Fibroblast of lung (primary cell): ENCODE results near the gene TARS1. TPM values are rescaled to one million over a fixed set of nuclear protein-coding genes. Genes with fewer than 3 reads are reported as not detected.

Experiments used
- DNase-seq, 2 donors: peaks; one replicate each; pipeline versions ENCODE4 v3.0.0 to v3.0.0-alpha.2; 2010; ENCODE audit warnings: low read depth in 2 of 2
- H2AFZ ChIP-seq: 2 replicates; pipeline ENCODE4 v1.5.1; 2012; ENCODE audit warnings: low read length, control low read depth, inconsistent platforms
- H3K27ac ChIP-seq: 2 replicates; pipeline ENCODE4 v1.5.1; 2011; ENCODE audit warnings: low read length, control low read depth; ENCODE audit not compliant: insufficient read depth
- H3K27me3 ChIP-seq: 2 replicates; pipeline ENCODE4 v1.5.1; 2011; ENCODE audit warnings: mild to moderate bottlenecking, low read length; ENCODE audit not compliant: control insufficient read depth, insufficient read depth
- H3K36me3 ChIP-seq: 2 replicates; pipeline ENCODE4 v1.5.1; 2011; ENCODE audit warnings: low read length; ENCODE audit not compliant: control insufficient read depth, insufficient read depth
- H3K4me1 ChIP-seq: 2 replicates; pipeline ENCODE4 v1.5.1; 2011; ENCODE audit warnings: low read length; ENCODE audit not compliant: control insufficient read depth, insufficient read depth; ENCODE audit errors: extremely low read depth
- H3K4me2 ChIP-seq: 2 replicates; pipeline ENCODE4 v1.5.1; 2011; ENCODE audit warnings: low read length, control low read depth; ENCODE audit not compliant: insufficient read depth; ENCODE audit errors: extremely low read depth
- H3K4me3 ChIP-seq, 4 experiments: fragments of 200-600 bp in 1 of 4; sonication (generic) in 1 of 4; replicated peaks in 1 of 4; 2 replicates each; pipeline ENCODE4 v1.5.1; 2011 to 2016; ENCODE audit warnings: low read length in 4 of 4, low read depth in 3 of 4, mild to moderate bottlenecking in 3 of 4, control low read depth in 2 of 4, inconsistent platforms in 1 of 4, mixed read lengths in 1 of 4; ENCODE audit not compliant: insufficient read depth in 1 of 4; ENCODE audit errors: control extremely low read depth in 1 of 4
- H3K79me2 ChIP-seq: 2 replicates; pipeline ENCODE4 v1.5.1; 2012; ENCODE audit warnings: mild to moderate bottlenecking, low read length, inconsistent platforms; ENCODE audit not compliant: control insufficient read depth, insufficient read depth
- H3K9ac ChIP-seq: 2 replicates; pipeline ENCODE4 v1.5.1; 2011; ENCODE audit warnings: mild to moderate bottlenecking, low read length, control low read depth; ENCODE audit not compliant: insufficient read depth
- H3K9me3 ChIP-seq: 2 replicates; pipeline ENCODE4 v1.5.1; 2012; ENCODE audit warnings: low read depth, low read length; ENCODE audit not compliant: control insufficient read depth, insufficient read depth
- H4K20me1 ChIP-seq: 2 replicates; pipeline ENCODE4 v1.5.1; 2011; ENCODE audit warnings: low read length; ENCODE audit not compliant: control insufficient read depth, insufficient read depth; ENCODE audit errors: extremely low read depth
- EZH2 ChIP-seq: IDR thresholded peaks from 2 replicates; pipeline ENCODE4 v1.5.1; 2012; ENCODE audit warnings: low read length, control low read depth, mild to moderate bottlenecking; ENCODE audit errors: missing control alignments
- polyA plus RNA-seq, 2 donors: library from polyadenylated mRNA; depleted of rRNA in 1 of 2; stranded (reverse) in 1 of 2; unstranded in 1 of 2; fragments of >200 nt; gene quantifications; 2 replicates each; pipeline ENCODE4 v1.2.1, GENCODE V29; 2011 to 2012; ENCODE audit warnings: missing spikeins in 1 of 2
- total RNA-seq: library from RNA; depleted of rRNA; stranded (reverse); fragments of >200 nt; gene quantifications from 2 replicates; pipeline ENCODE4 v1.2.1, GENCODE V29; 2014
- TF ChIP-seq, protein P1 (sequence below), 2 donors: IDR thresholded peaks in 1 of 2; conservative IDR thresholded peaks in 1 of 2; 1 replicate in 1 of 2; 2 replicates in 1 of 2; pipeline ENCODE4 v1.5.1; 2011 to 2012; ENCODE audit warnings: low read length in 2 of 2, control low read depth in 1 of 2, inconsistent platforms in 1 of 2, low read depth in 1 of 2, mild to moderate bottlenecking in 1 of 2

The TARS1 gene
- total and polyA plus RNA-seq, 2 donors (not counting 1 experiment from before 2014, with no cell fraction given): 130 to 368 TPM

DNA sequence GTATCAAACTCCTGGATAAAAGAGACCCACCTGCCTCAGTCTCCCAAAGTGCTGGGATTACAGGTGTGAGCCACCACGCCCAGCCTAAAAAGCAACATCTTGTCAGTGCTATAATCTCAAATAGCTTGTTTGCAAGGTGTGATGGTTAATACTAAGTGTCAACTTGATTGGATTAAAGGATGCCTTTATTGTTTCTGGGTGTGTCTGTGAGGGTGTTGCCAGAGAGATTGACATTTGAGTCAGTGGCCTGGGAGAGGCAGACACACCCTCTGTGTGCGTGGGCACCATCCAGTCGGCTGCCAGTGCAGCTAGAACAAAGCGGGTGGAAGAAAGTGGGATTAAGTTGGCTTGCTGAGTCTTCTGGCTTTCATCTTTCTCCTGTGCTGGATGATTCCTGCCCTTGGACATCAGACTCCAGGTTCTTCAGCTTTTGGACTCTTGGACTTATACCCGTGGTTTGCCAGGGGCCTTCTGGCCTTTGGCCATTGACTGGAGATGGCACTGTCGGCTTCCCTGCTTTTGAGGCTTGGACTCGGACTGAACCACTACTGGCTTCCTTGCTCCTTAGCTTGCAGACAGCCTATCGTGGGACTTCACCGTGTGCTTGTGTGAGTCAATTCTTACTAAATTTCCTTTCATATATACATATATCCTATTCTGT is 28.1 kb downstream of the TARS1 start:
- H4K20me1 ChIP-seq: no peaks in the 10 kb centered on the region
- no peak overlapping the region for H3K4me3 ChIP-seq
- TF ChIP-seq EZH2: no peak
- TF ChIP-seq, protein P1, sequence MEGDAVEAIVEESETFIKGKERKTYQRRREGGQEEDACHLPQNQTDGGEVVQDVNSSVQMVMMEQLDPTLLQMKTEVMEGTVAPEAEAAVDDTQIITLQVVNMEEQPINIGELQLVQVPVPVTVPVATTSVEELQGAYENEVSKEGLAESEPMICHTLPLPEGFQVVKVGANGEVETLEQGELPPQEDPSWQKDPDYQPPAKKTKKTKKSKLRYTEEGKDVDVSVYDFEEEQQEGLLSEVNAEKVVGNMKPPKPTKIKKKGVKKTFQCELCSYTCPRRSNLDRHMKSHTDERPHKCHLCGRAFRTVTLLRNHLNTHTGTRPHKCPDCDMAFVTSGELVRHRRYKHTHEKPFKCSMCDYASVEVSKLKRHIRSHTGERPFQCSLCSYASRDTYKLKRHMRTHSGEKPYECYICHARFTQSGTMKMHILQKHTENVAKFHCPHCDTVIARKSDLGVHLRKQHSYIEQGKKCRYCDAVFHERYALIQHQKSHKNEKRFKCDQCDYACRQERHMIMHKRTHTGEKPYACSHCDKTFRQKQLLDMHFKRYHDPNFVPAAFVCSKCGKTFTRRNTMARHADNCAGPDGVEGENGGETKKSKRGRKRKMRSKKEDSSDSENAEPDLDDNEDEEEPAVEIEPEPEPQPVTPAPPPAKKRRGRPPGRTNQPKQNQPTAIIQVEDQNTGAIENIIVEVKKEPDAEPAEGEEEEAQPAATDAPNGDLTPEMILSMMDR (conservative IDR thresholded peaks at IDR 0.05 in 1 of 2, IDR thresholded peaks at IDR 0.05 in 1 of 2; ENCODE audit: low read depth in 1 of 2, low read length in 2 of 2): no peak
- peaks cover 16% of the 10 kb centered on the region for H3K36me3 ChIP-seq
- H2AFZ ChIP-seq: no peak overlapping the region
- H3K9me3 ChIP-seq: no peaks in the 10 kb centered on the region
- H3K27ac ChIP-seq: no peak overlapping the region
- no peak overlapping the region for H3K4me2 ChIP-seq
- no peaks in the 10 kb centered on the region for H3K4me1 ChIP-seq
- no peaks in the 10 kb centered on the region for H3K79me2 ChIP-seq
- DNase-seq: no peak
- no peaks in the 10 kb centered on the region for H3K27me3 ChIP-seq
- no peak overlapping the region for H3K9ac ChIP-seq

DNA sequence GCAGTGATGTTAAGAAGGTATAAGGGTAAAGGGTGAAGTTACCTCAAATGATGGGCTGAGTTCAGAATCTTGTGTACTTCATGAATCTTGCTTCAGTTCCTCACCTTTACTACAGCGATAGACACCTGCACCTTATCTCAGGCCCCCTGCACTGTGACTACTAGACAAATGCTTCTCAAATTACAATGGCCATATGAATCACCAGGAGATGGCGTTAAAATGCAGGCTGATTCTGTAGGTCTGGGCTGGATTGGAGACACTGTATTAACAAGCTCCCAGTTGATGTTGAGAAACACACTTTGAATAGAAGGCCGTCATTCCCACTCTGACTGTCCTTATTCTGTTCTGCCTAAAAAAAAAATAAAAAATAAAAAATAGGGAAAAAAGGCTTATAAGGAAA is 29.8 kb downstream of the TARS1 start:
- H3K4me2 ChIP-seq: no peak overlapping the region
- H3K4me3 ChIP-seq: no peak overlapping the region
- no peak overlapping the region for H3K27ac ChIP-seq
- no peaks in the 10 kb centered on the region for H3K79me2 ChIP-seq
- peaks cover 9% of the 10 kb centered on the region for H3K36me3 ChIP-seq
- no peaks in the 10 kb centered on the region for H4K20me1 ChIP-seq
- TF ChIP-seq, protein P1 (conservative IDR thresholded peaks at IDR 0.05 in 1 of 2, IDR thresholded peaks at IDR 0.05 in 1 of 2; ENCODE audit: low read depth in 1 of 2, low read length in 2 of 2): peak; percentile 33 to 67
- no peak for TF ChIP-seq EZH2
- H3K9ac ChIP-seq: no peak overlapping the region
- no peak overlapping the region for H2AFZ ChIP-seq
- DNase-seq: peak; percentile 58 to 81
- H3K27me3 ChIP-seq: no peaks in the 10 kb centered on the region
- H3K9me3 ChIP-seq: no peaks in the 10 kb centered on the region
- no peaks in the 10 kb centered on the region for H3K4me1 ChIP-seq

DNA sequence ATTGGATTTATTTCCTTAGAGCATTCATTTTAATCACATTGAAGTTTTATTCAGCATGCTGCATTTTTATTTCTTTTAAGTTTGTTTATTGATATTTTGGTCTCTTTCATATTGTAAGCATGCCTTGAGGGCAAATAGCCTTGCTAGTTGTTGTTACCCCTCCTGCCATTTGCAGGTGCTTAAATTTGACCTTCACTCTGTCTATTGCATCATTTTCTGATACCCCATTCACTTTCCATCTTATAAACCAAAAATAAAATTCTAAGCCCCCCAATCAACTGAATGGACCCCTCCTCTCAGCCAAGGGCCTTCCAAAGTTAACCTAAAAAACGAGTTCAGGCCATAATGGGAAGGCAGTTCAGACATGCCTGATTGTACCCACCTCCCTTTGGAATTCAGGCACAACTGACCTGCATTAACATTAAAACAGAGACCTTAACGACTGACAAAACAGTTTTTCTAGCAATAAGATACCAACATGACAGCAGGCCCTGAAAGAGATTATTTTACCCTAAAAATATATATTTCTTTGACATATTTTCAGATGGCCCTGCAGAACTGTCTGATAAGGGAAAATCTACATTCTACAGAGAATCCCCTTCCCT is 32.1 kb downstream of the TARS1 start:
- no peak for DNase-seq
- TF ChIP-seq EZH2: no peak
- TF ChIP-seq, protein P1 (conservative IDR thresholded peaks at IDR 0.05 in 1 of 2, IDR thresholded peaks at IDR 0.05 in 1 of 2; ENCODE audit: low read depth in 1 of 2, low read length in 2 of 2): no peak
- H3K27ac ChIP-seq: no peak overlapping the region
- no peaks in the 10 kb centered on the region for H3K4me1 ChIP-seq
- H3K4me3 ChIP-seq: no peak overlapping the region
- H2AFZ ChIP-seq: no peak overlapping the region
- H3K36me3 ChIP-seq: peaks cover 5% of the 10 kb centered on the region
- H3K9ac ChIP-seq: no peak overlapping the region
- H3K4me2 ChIP-seq: no peak overlapping the region
- H3K27me3 ChIP-seq: no peaks in the 10 kb centered on the region
- H4K20me1 ChIP-seq: no peaks in the 10 kb centered on the region
- no peaks in the 10 kb centered on the region for H3K79me2 ChIP-seq
- no peaks in the 10 kb centered on the region for H3K9me3 ChIP-seq
